GM21529 (cell line): ENCODE measurements around the gene RHOG.

Source experiments
- ATAC-seq: cut with Tn5 transposase; IDR thresholded peaks from one replicate; pipeline ENCODE4 v1.9.1; 2021; ENCODE audit not compliant: unreplicated experiment

The RHOG gene

GRCh38 chr11:3781423-3781822, 59.3 kb downstream of the RHOG start:
- no peak for ATAC-seq
